T-helper 1 cell treated with Interleukin-12 subunit alpha and Interleukin-12 subunit beta and Interleukin-4 antibody, amounts not matched to agents 30 μg/mL and 1 μg/mL, for 36 hours (primary cell): ENCODE results near the gene CFL1.
A peak's percentile ranks its signal among the peaks of the same experiment; 100 is the strongest.

ENCODE experiments used
- H3K27ac Mint-ChIP-seq: one replicate; pipeline ENCODE4 v1.8.0; 2021; ENCODE audit warnings: mild to moderate bottlenecking, mixed read lengths
- H3K27me3 Mint-ChIP-seq: one replicate; pipeline ENCODE4 v1.8.0; 2021; ENCODE audit warnings: low read depth, mixed read lengths
- H3K36me3 Mint-ChIP-seq: one replicate; pipeline ENCODE4 v1.8.0; 2021; ENCODE audit warnings: low read depth, mixed read lengths
- H3K4me1 Mint-ChIP-seq: one replicate; pipeline ENCODE4 v1.8.0; 2021; ENCODE audit warnings: low read depth, mixed read lengths
- H3K4me3 Mint-ChIP-seq: one replicate; pipeline ENCODE4 v1.8.0; 2021; ENCODE audit warnings: mild to moderate bottlenecking, moderate library complexity, mixed read lengths
- H3K9me3 Mint-ChIP-seq: one replicate; pipeline ENCODE4 v1.8.0; 2021; ENCODE audit warnings: mixed read lengths

The CFL1 gene

GRCh38 chr11:65822776-65823528 is 35.0 kb downstream of the CFL1 start:
- Mint-ChIP-seq H3K27me3 (no peaks in the 10 kb centered on the region), H3K27ac (no peak overlapping the region), H3K36me3 (no peaks in the 10 kb centered on the region), H3K4me3 (no peak overlapping the region), H3K9me3 (no peaks in the 10 kb centered on the region), H3K4me1 (peaks cover 7% of the 10 kb centered on the region)

- no peaks in the 10 kb centered on the region for H3K9me3 Mint-ChIP-seq
- H3K4me3 Mint-ChIP-seq = no peak overlapping the region
- no peak overlapping the region for H3K27ac Mint-ChIP-seq
- H3K4me1 Mint-ChIP-seq = peaks cover 15% of the 10 kb centered on the region
- no peaks in the 10 kb centered on the region for H3K36me3 Mint-ChIP-seq
- H3K27me3 Mint-ChIP-seq = no peaks in the 10 kb centered on the region
These were observed 36.9 kb downstream of the CFL1 start for GRCh38 chr11:65821107-65821506.

GRCh38 chr11:65817835-65818680 is 39.9 kb downstream of the CFL1 start:
- Mint-ChIP-seq H3K27me3 (peaks cover 7% of the 10 kb centered on the region), H3K27ac (peak overlapping the region; percentile 83), H3K9me3 (no peaks in the 10 kb centered on the region), H3K4me3 (peak overlapping the region; percentile 86), H3K4me1 (peaks cover 15% of the 10 kb centered on the region), H3K36me3 (no peaks in the 10 kb centered on the region)

- peaks cover 15% of the 10 kb centered on the region for H3K4me1 Mint-ChIP-seq
- no peaks in the 10 kb centered on the region for H3K9me3 Mint-ChIP-seq
- peaks cover 10% of the 10 kb centered on the region for H3K27me3 Mint-ChIP-seq
- H3K27ac Mint-ChIP-seq = peak overlapping the region; percentile 83
- no peaks in the 10 kb centered on the region for H3K36me3 Mint-ChIP-seq
- peak overlapping the region; percentile 86 for H3K4me3 Mint-ChIP-seq
These were observed 40.6 kb downstream of the CFL1 start for GRCh38 chr11:65817312-65817834.

- Mint-ChIP-seq H3K4me1 (peaks cover 15% of the 10 kb centered on the region), H3K9me3 (no peaks in the 10 kb centered on the region), H3K36me3 (no peaks in the 10 kb centered on the region), H3K27me3 (peaks cover 13% of the 10 kb centered on the region), H3K4me3 (peak overlapping the region; percentile 33), H3K27ac (no peak overlapping the region)
These were observed 41.3 kb downstream of the CFL1 start for GRCh38 chr11:65816696-65817095.

DNA sequence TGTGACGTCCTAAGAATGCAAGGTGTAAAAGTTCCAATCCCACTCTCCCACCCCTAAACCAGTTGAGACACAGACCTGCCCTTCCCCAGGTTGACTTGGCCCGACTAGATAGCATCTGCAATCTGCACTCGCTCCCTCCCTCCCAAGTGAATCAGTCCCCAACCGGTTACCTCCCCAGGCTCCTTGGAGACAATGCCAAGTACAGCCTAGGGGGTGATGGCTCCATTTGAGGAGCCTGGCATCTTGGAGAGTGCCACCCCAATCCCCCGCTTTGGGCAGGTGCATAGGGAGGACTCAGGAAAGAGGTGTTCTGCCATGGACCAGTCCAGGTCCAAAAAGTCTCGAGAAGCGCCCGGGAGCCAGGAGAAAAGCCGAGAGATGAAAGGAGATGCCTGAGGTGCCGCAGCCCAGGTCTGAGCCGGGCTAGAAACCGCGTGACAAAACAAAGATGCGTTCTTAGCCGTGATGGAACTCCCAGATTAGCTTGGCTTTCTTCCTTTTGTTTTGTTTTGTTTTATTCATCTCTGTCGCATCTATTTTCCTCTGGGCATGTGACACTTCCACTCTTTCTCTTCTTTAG is 42.9 kb downstream of the CFL1 start:
- Mint-ChIP-seq H3K4me3 (no peak overlapping the region), H3K36me3 (no peaks in the 10 kb centered on the region), H3K9me3 (no peaks in the 10 kb centered on the region), H3K27ac (no peak overlapping the region), H3K4me1 (peaks cover 15% of the 10 kb centered on the region), H3K27me3 (peaks cover 17% of the 10 kb centered on the region)

GRCh38 chr11:65814131-65814985 is 43.6 kb downstream of the CFL1 start:
- Mint-ChIP-seq H3K4me3 (no peak overlapping the region), H3K4me1 (peaks cover 15% of the 10 kb centered on the region), H3K9me3 (no peaks in the 10 kb centered on the region), H3K36me3 (no peaks in the 10 kb centered on the region), H3K27me3 (peaks cover 20% of the 10 kb centered on the region), H3K27ac (no peak overlapping the region)

GRCh38 chr11:65811764-65812475 is 46.1 kb downstream of the CFL1 start:
- H3K27me3 Mint-ChIP-seq = peaks cover 25% of the 10 kb centered on the region

GRCh38 chr11:65810046-65810868 is 47.7 kb downstream of the CFL1 start:
- no peak overlapping the region for H3K4me3 Mint-ChIP-seq
- no peaks in the 10 kb centered on the region for H3K9me3 Mint-ChIP-seq
- H3K27ac Mint-ChIP-seq = no peak overlapping the region
- H3K27me3 Mint-ChIP-seq = peaks cover 22% of the 10 kb centered on the region
- no peaks in the 10 kb centered on the region for H3K4me1 Mint-ChIP-seq
- no peaks in the 10 kb centered on the region for H3K36me3 Mint-ChIP-seq

More at GRCh38 chr11:65811764-65812475, 46.1 kb downstream of the CFL1 start:
- Mint-ChIP-seq H3K27ac (no peak overlapping the region), H3K9me3 (no peaks in the 10 kb centered on the region), H3K4me3 (no peak overlapping the region), H3K4me1 (peaks cover 6% of the 10 kb centered on the region), H3K36me3 (no peaks in the 10 kb centered on the region)

GRCh38 chr11:65809496-65809895 is 48.5 kb downstream of the CFL1 start:
- Mint-ChIP-seq H3K9me3 (no peaks in the 10 kb centered on the region), H3K27me3 (peaks cover 25% of the 10 kb centered on the region), H3K36me3 (no peaks in the 10 kb centered on the region), H3K4me1 (no peaks in the 10 kb centered on the region), H3K4me3 (no peak overlapping the region), H3K27ac (no peak overlapping the region)

DNA sequence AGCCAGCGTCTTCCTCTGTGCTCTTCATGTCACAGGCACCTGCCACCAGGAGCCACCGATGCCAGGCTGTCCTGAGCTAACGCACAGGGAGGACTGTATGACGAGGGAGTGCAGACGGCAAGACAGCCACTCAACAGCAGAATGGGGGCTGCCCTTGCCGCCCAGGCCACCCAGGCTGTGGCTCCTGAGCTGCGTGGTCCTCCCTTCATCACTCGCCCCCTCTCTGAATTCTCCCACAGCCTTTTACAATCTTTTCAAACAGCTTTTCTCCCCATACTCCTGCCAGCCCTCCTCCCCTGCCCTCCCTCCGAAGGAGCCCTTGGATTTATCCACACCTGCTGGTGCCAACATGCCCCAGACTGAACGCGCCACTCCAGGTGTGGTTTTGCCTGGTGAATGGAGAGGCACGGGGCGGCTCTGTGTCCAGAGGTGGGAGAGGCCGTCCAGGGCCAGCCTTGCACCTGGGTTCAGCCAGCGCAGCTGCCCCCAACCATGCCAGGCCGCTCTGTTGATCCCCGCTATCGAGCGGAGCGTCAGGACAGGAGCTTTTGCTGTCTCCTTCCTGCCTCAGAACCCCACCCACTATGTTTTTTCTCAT is 49.1 kb downstream of the CFL1 start:
- Mint-ChIP-seq H3K36me3 (no peaks in the 10 kb centered on the region), H3K4me1 (no peaks in the 10 kb centered on the region), H3K27ac (no peak overlapping the region), H3K4me3 (no peak overlapping the region), H3K9me3 (no peaks in the 10 kb centered on the region), H3K27me3 (peaks cover 30% of the 10 kb centered on the region)

- Mint-ChIP-seq H3K36me3 (no peaks in the 10 kb centered on the region), H3K27me3 (peaks cover 35% of the 10 kb centered on the region), H3K4me3 (no peak overlapping the region), H3K4me1 (no peaks in the 10 kb centered on the region), H3K27ac (no peak overlapping the region), H3K9me3 (no peaks in the 10 kb centered on the region)
These were observed 51.0 kb downstream of the CFL1 start for GRCh38 chr11:65806979-65807378.
